HG02973 (cell line): Measurements from ENCODE around the gene TBCCD1.

Source experiments
- ATAC-seq: cut with Tn5 transposase; IDR thresholded peaks from one replicate; pipeline ENCODE4 v1.9.1; 2021; ENCODE audit warnings: moderate library complexity; ENCODE audit not compliant: unreplicated experiment

TBCCD1 gene, protein sequence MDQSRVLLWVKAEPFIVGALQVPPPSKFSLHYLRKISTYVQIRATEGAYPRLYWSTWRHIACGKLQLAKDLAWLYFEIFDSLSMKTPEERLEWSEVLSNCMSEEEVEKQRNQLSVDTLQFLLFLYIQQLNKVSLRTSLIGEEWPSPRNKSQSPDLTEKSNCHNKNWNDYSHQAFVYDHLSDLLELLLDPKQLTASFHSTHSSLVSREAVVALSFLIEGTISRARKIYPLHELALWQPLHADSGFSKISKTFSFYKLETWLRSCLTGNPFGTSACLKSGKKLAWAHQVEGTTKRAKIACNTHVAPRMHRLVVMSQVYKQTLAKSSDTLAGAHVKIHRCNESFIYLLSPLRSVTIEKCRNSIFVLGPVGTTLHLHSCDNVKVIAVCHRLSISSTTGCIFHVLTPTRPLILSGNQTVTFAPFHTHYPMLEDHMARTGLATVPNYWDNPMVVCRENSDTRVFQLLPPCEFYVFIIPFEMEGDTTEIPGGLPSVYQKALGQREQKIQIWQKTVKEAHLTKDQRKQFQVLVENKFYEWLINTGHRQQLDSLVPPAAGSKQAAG

DNA sequence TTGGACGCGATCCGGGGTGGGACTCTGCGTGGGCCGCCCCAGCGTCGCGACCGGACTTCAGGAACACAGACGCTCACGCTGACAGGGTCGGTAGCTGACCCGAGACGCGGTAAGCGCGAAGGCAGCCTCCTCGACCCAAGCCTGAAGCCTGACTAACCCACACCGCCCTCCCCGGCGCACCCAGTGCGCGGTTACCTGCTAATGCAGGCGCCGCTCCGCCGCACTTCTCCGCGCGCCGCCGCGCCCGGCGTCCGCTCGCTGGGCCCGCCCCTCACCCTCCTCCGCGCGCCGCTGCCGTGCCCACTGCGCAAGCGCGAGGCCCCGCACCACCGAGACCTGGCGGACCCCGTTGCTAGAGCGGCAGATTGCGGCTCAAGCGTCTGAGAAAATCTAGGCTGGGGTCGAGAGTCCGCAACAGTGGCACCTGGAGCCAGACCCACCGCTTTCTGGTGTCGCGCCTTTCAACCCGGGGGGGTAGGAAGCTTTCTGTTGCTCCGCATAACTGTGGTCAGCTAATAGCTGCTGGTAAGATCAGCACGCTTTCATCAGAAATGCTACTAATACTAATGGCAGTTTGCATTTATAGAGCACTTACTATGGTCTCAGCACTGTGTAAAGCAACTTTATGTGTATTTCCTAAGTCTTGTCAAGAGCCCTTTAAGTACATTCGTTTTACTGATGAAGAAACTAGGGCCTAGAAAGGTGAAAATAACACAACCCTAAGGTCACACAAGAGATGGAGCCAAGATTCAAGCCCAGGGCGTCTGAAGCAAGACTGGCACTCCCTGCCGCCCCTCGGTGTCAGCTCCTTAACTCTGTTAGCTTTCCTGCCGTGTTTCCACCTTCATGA is at the start of gene TBCCD1:
Gene TBCCD1, minus strand, starts transcription at position 268 of the 850 bp plus-strand sequence. CDS start 3,010 bp downstream, outside the sequence.
- ATAC-seq, result peak; percentile 43

DNA sequence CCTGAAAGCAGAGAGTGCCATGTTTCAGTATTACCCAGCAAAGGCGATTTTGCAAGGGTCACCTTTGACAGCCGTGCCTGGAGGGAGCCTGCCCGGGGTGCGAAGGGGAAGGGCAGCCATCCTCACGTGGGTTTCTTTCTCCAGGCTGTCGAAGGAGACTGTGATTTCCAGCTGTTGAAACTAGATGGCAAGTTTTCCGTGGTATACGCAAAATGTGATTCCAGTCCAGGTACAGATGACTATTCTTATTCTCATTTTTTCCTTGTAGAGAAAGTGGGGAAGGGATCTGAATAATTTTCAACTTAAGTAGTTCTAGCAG is 49.1 kb upstream of the TBCCD1 start:
- ATAC-seq, result no peak

DNA sequence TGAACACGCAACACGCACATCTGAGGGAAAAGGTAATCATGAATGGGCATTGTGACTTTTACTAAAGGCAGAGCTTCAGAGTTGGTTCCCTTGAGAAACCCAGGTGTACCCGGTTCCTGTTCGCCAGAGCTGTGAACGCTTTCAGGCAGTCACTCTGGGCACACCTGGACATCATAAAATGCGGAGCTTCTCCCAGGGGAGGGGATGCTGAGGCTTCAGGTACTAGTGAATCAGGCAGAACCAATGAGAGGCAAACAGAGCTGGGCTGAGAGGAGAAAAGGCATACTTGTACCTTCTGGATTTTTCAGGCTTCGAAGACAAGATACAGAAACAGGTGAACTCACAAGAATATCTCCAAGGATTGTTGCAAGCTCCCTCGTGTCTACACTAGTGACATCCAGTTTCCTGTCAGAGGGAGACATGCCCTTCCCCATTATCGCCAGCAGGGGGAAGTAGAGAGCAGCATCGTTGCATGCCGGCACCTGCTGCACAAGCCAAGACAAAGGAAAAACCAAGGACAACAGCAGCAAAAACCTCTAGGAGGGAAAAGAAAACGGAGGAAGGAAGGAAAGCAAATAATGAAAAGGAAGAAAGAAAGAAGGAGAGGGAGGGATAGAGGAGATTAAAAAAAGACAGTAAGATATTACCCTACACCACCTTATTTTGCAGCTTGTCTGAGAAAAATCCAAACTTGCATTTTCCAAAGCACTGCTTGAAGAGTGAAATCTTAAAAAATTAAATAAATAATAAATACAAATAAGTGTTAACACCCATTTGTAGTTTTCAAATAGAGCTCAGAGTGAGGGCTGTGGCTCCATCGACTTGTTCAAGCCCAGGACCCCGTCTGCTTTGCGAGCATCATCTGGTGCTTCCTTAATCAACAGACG is 47.7 kb upstream of the TBCCD1 start:
- peak; percentile 56 for ATAC-seq

DNA sequence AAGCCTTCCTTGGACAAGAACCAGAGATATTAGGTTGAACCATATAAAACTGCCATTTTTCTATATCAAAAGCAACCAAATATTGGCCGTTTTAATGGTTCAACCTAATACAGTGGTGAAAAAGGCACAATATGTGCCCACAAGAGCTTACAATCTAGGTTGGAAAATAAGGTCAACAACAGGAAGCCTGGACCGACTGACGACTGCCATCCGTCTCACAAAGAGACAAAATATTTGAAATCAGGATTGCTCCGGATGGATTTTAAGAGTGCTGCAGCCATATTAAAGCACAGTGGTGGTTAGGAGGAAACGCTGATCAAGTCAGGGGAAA is 47.1 kb upstream of the TBCCD1 start:
- ATAC-seq, result no peak

DNA sequence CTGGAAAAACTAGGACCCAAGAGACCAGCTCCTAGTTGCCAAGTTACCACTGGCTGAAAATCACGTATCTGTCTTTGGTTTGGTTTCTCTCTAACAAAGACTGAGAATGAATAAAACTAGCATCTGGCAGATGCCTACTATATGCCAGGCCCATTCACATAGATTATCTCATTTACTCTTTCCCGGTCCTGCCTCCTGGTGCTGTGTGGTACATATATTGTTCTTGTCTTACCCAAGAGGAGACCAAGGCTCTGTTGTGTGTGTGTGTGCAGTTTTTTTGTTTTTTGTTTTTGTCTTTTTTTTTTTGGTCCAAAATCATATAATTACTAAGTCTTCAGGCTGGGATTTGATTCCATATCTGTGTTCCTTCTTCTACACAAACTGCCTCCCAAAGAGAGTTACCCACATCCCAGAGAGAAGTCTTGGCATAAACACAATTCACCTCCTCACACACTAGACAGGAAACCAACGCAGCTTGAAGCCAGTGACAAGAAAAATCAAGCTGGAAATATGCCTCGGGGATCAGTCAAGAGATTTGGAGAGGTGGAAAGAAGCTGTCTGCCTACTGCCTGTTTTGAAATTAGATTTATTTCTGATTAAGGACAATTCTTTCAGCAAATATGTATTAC is 46.6 kb upstream of the TBCCD1 start:
- no peak for ATAC-seq

DNA sequence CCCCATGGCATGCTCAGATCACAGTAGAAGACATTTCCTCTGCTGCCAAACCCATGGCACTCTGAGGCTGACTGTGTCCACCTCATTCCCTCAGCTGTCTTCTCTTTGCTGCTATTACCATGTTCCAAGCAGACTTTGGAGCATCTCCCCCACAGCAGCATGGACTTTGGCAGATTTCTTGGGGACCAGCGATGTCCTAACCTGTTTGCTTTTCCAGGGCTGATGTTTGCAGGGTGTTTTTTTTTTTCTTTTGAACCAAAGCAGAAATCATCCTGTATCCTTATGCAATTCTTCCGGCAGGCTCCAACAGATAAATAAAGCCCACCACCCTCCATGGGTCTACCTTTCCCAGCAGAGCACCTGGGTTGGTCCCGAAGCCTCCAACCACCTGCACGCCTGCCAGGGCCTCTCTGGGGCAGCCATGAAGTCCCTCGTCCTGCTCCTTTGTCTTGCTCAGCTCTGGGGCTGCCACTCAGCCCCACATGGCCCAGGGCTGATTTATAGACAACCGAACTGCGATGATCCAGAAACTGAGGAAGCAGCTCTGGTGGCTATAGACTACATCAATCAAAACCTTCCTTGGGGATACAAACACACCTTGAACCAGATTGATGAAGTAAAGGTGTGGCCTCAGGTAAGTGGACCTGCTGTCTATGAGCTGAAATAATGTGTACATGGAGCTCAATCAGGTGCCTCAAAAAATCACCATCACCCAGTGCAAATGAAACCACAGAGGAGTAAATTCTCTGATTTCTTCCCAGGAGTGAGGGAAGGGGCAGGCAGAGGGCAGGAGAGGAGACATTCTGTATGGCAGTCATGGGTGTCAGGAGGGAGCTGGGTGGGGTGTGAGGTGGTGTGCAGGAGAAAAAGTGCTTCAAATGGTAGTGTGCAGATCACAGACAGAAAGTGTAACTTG is 45.8 kb upstream of the TBCCD1 start, which contains the start of gene AHSG:
Gene AHSG, plus strand, starts transcription at position 340 of the 916 bp plus-strand sequence. Its CDS starts 82 bp downstream, at position 422.
- no peak for ATAC-seq

DNA sequence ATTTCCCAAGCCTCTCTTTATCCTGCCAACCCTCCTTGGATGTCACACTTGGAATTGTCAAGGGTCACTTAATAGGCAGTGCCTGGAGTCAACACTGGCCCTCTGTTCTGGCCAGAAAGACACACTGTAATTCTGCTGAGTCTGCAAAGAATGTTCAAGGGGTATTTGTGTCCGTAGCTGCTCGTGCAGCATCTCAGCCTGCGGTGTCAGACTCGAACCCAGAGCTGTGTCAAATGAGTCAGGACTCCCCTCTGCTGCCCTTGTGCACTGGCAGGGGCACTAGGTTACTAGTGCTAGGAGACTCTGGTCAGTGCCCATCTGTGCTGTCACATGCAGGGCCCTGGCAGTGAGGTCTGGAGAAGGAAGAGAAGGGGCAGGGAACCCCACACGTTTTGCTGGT is 44.9 kb upstream of the TBCCD1 start:
- no peak for ATAC-seq

DNA sequence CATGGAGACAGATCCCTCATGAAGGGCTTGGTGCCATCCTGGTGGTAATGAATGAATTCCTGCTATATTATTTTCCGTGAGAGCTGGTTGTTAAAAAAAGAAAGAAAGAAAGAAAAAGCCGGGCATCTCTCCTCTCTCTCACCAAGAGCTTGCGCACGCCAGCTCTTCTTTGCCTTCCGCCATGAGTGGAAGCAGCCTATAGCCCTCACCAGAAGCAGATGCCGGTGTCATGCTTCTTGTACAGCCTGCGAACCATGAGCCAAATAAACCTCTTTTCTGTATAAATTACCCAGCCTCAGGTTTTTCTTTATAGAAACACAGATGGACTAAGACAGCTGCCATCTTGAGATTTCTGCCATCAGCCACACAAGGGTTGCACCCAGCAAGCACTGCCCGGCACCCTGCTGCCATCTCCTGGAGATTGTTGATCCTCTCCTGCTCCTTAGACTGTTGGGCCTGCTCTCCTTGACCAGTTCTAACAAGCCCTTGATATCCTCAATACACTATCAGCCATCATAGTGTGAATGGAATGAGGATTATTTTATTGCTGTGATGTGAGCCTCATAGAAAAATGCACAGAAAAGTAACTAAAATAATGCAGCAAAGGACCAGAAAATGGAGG is 42.2 kb upstream of the TBCCD1 start:
- ATAC-seq, result no peak

DNA sequence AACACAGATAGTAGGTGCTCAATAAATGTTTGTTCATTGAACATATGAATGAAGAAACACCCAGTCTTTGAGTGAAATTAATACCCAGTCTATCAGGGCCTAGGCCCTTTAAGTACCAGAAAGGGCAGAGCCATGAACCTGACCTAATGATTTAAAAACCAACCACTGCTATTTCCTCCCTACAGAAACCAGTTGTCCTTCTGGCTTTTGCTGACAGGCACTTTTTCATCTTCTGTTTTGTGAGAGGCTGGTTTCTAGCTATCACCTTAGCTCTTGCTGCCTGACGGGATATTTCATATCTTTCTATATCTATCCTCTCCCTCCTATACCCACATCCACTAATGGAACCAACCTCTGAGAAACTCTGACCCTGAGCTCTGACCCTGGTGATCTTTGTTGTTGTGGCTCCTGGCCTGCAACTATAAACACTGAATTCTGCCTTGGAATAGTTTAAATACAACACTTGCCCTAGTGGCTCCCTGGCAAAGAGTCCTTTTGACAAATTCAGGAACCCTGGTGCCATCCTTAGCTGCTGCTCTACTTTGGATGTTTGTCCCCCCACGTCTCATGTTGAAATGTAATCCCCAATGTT is 41.6 kb upstream of the TBCCD1 start:
- no peak for ATAC-seq

DNA sequence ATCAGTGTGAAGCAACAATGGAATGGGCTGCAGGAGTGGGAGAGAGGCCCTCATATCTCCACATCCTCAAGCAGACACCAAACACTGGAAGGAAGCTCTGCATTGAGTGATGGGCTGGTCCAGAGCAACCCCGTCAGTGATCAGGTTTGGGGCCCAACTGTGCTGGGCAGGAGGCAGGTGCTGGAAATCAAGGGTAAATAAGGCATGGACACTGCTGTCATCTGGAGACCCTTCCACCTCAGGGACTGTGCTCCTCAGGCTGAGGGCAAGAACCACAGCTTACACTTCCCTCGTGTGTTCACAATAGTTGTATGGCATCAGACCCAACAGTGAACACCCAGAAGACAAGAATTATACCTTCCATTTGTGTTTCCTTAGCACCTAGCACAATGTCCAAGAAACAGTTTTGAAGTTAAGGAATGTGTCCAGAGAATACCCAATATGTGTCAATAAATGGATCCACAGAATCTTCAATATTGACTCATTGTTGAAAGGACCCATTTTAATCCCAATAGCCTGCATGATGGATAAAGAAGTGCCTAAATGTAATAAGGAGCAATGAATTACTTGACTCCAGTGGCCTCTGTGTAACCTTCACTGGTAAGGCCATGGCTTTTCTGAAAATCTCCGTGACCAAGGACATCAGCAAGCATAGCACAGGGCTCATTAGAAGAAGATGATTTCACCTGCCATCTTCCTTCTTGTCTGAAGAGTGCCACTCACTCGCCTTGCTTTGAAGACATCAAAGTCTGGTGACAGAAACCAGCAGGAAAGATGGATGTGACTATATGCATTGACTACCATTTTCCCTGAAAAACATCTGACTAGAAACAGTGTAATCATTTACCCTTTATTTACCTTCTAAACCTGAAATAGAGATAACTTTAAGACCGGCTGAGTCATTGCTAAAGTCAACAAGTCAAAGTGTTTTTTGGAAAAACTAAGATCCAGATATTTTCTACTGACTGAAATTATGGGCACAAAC is 38.7 kb upstream of the TBCCD1 start:
- no peak for ATAC-seq

DNA sequence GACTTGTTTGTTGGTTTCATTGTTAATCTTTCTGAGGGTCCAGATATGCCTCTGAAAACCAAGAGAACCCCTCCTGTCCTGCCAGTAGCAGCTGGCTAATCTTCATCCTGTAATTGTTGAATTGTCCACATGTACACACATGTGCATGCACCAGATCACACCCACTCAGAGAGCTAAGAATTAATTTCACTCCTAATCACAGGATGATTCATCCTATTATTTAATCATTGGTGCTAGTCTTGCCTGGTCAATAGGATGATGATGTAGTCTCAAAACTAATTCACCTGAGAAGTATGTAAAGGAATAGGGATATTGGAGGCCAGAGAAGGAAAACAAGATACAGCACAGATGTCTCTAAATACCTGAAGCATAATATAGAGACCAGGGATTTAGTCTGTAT is 37.9 kb upstream of the TBCCD1 start:
- ATAC-seq, result no peak

DNA sequence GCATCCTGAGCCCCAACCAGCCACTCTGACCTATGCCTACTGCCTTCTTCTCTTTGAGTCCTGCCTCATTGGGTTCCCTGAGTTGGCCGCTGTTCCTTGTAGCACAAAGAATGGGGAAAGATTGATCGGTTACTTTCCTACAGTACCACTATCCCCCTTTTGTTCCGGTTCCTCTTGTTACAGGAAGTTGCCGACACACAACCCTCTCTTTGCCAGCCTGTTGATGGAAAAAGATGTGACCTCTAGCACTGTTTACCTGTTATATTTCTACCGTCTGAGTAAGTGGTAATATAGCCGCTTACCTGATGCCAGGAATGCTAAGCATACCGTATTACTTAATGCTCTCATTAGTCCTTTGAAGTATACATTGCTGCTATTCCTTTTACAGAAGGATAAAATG is 36.0 kb upstream of the TBCCD1 start:
- ATAC-seq, result no peak

DNA sequence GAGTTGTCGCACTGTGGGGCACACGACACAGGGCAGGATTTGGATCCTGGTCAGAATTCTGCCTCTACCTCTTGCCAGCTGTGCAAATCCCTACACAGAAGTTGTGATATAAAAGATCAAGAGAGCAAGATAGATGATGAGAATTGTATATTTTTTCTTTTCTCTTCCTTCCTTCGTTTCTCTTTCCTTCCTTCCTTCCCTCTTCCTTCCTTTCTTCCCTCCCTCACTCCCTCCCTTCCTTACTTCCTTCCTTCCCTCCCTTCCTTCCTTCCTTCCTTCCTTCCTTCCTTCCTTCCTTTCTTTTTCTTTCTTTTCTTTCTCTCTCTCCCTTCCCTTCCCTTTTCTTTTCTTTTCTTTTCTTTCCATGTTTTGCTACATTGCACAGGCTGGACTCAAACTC is 33.8 kb upstream of the TBCCD1 start:
- ATAC-seq, result no peak

DNA sequence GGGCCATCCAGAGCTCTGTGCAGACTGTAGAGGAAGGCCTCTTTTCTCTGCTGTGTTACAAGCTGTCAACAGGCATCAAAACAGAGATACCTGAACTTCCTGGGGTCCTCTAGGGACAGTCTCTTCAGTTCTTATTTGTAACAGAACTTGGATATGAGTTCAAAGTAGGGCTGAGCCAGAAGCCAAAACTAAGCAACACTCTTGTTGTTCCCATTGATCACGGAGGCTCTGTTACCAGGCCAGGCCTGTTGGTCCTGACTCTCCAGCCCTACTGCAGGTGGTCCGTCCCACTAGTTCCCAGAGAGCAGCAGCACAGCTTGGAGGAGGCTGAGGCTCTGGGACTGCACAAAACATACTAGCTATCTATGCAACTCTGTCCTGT is 32.6 kb upstream of the TBCCD1 start:
- ATAC-seq, result no peak

DNA sequence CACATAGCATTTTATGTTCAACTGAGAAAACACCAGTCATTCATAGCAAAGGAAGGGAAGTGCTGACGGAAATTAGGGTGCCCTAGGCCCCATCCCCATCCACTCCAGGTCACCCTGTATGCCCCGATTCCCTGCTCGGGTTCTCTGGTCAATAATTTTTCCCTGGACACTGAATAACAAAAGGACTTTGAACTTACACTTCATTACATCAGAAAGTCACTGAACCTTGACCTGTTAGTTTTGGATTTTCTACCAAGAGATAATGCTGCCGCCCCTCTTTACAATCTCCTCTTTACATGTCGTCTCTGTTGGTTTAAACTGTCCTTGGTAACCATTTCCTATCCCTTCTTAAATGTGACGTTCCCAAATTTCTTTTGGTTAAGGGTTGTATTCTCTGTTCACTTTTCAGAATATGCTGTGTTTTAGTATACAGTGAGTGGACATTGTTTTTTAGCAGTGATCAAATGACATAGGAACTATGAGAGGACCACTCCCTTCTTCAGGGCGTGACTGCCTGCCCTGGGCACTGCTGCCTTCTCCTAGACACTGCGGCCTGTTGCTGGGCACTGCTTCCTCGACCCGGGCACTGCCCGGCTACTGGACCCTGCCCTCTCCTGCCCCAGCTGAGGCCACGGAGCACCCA is 32.1 kb upstream of the TBCCD1 start:
- no peak for ATAC-seq

DNA sequence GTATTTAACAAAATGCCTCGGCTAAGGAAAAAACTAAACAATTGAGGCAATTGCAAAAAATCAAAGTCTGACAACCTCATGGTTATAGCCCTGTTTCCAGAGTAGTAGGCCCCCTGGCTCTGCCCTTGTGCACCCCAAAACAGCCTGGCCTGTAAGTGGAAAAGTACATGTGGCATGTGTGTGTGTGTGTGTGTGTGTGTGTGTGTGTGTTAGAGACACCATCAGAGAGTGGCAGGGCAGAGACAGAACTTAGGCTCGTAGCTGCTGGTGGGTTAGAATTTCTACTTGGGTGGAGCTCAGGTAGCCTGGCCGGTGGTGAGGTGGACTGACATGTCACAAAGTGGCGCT is 31.6 kb upstream of the TBCCD1 start:
- ATAC-seq, result no peak
